ENCODE data around the gene SPATS1. TPM values are rescaled to one million over a fixed set of nuclear protein-coding genes. Genes with fewer than 3 reads are reported as not detected.

The SPATS1 gene
- total and polyA plus RNA-seq, 2 of the 13 experiments (the other 11 are each of a cell fraction or from before 2014, with no cell fraction given): not detected

DNA sequence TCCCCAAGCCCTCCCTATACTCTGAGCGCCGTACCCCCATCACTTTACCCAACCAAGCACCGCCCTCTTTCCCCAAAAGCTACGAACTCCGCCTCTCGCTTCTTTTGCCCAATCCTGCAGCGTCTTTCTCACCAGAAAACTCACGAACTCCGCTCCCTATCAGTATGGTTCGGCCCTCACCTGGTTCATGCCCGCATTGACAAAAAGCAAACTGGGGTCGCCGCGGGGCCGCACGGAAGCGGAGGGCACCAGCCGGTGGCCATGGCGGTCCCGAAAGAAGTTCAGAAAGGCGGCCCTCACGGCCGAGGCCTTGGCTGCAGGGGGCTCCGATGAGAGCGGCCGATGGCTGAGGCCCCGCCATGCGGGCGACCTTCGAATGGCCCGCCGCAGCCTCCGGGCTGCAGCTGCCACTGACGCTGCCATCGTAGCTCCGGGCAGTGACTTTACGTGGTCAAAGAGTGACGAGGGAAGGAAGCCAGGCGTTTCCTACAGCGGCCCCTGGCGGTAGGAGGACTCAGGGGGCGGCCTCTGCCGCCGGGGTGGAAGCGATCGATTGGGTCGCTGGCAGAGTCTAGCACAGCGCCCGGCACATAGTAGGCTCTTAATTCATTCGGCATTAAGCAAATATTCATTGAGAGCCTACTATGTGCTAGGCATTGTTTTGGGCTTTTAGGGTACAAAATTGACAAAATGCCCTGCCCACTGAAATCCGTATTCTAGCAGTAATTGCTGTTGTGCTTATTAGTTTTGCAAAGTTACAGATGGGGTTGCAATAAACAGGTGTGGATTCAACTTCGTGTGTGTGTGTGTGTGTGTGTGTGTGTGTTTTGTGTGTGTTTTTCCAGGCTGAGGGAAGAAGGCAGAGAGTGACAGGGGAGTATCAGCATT is 29.3 kb upstream of the SPATS1 start, which contains the start of gene AARS2 (continued):
- TF ChIP-seq, protein P1, sequence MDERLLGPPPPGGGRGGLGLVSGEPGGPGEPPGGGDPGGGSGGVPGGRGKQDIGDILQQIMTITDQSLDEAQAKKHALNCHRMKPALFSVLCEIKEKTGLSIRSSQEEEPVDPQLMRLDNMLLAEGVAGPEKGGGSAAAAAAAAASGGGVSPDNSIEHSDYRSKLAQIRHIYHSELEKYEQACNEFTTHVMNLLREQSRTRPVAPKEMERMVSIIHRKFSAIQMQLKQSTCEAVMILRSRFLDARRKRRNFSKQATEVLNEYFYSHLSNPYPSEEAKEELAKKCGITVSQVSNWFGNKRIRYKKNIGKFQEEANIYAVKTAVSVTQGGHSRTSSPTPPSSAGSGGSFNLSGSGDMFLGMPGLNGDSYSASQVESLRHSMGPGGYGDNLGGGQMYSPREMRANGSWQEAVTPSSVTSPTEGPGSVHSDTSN (CRISPR knock-in tag; IDR thresholded peaks at IDR 0.05): 0 out of 2 replicates have a peak, but pooled peaks have one; percentile 4
- peak; percentile 60 for TF ChIP-seq RFX3 (CRISPR knock-in tag; IDR thresholded peaks at IDR 0.05)
- TF ChIP-seq ARHGAP35 (CRISPR knock-in tag; IDR thresholded peaks at IDR 0.05; ENCODE audit: borderline replicate concordance): peak; percentile 96
- peak; percentile 90 for TF ChIP-seq SIN3A (IDR thresholded peaks at IDR 0.05; ENCODE audit: borderline replicate concordance, low read depth, low read length)
- TF ChIP-seq, protein P2, sequence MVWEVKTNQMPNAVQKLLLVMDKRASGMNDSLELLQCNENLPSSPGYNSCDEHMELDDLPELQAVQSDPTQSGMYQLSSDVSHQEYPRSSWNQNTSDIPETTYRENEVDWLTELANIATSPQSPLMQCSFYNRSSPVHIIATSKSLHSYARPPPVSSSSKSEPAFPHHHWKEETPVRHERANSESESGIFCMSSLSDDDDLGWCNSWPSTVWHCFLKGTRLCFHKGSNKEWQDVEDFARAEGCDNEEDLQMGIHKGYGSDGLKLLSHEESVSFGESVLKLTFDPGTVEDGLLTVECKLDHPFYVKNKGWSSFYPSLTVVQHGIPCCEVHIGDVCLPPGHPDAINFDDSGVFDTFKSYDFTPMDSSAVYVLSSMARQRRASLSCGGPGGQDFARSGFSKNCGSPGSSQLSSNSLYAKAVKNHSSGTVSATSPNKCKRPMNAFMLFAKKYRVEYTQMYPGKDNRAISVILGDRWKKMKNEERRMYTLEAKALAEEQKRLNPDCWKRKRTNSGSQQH (CRISPR knock-in tag; IDR thresholded peaks at IDR 0.05; ENCODE audit: low read depth): peak; percentile 93
- TF ChIP-seq NFKB2 (CRISPR knock-in tag; IDR thresholded peaks at IDR 0.05; ENCODE audit: borderline replicate concordance): peak; percentile 99
- TF ChIP-seq ZNF839 (CRISPR knock-in tag; IDR thresholded peaks at IDR 0.05; ENCODE audit: borderline replicate concordance): peak; percentile 99
- TF ChIP-seq, protein P3, sequence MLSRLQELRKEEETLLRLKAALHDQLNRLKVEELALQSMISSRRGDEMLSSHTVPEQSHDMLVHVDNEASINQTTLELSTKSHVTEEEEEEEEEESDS (CRISPR knock-in tag; IDR thresholded peaks at IDR 0.05; ENCODE audit: borderline replicate concordance): no peak
- TF ChIP-seq ZNF17 (CRISPR knock-in tag; IDR thresholded peaks at IDR 0.05): 0 out of 2 replicates have a peak, but pooled peaks have one; percentile 53
- TF ChIP-seq, protein P4, sequence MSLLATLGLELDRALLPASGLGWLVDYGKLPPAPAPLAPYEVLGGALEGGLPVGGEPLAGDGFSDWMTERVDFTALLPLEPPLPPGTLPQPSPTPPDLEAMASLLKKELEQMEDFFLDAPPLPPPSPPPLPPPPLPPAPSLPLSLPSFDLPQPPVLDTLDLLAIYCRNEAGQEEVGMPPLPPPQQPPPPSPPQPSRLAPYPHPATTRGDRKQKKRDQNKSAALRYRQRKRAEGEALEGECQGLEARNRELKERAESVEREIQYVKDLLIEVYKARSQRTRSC (CRISPR knock-in tag; IDR thresholded peaks at IDR 0.05; ENCODE audit: low read depth): peak; percentile 82; the same call in 1 of the 2 replicates
- TF ChIP-seq TSC22D2 (CRISPR knock-in tag; IDR thresholded peaks at IDR 0.05; ENCODE audit: borderline replicate concordance): peak; percentile 93
- TF ChIP-seq ERF (CRISPR knock-in tag; IDR thresholded peaks at IDR 0.05): peak; percentile 99
- peak; percentile 83 for TF ChIP-seq TEAD3 (CRISPR knock-in tag; optimal IDR thresholded peaks at IDR 0.05; ENCODE audit: borderline replicate concordance)
- peak; percentile 92 for TF ChIP-seq PRMT3 (CRISPR knock-in tag; IDR thresholded peaks at IDR 0.05; ENCODE audit: borderline replicate concordance, low read depth)
- TF ChIP-seq ZNF776 (CRISPR knock-in tag; IDR thresholded peaks at IDR 0.05): peak; percentile 79; the same call in 1 of the 2 replicates
- TF ChIP-seq STAG1 (CRISPR knock-in tag; IDR thresholded peaks at IDR 0.05): peak; percentile 13; the same call in 1 of the 2 replicates
- TF ChIP-seq ZBTB21 (CRISPR knock-in tag; IDR thresholded peaks at IDR 0.05): peak; percentile 72
- TF ChIP-seq U2AF2 (IDR thresholded peaks at IDR 0.05; ENCODE audit: low read depth, low read length): no peak
- TF ChIP-seq BORCS8-MEF2B (CRISPR knock-in tag; IDR thresholded peaks at IDR 0.05): peak; percentile 97
- peak; percentile 96; the same call in 1 of the 2 replicates for TF ChIP-seq KDM5B (CRISPR knock-in tag; IDR thresholded peaks at IDR 0.05; ENCODE audit: borderline replicate concordance)
- peak; percentile 83 for TF ChIP-seq JUN (CRISPR knock-in tag; IDR thresholded peaks at IDR 0.05)
- TF ChIP-seq ZNF790 (CRISPR knock-in tag; IDR thresholded peaks at IDR 0.05; ENCODE audit: borderline replicate concordance): peak; percentile 62; the same call in 1 of the 2 replicates
- peak; percentile 93 for TF ChIP-seq ZBTB20 (CRISPR knock-in tag; IDR thresholded peaks at IDR 0.05; ENCODE audit: borderline replicate concordance, low read depth)
- peak; percentile 91 for TF ChIP-seq ZNF225 (CRISPR knock-in tag; IDR thresholded peaks at IDR 0.05)
- peak; percentile 77 for TF ChIP-seq ZNF441 (CRISPR knock-in tag; IDR thresholded peaks at IDR 0.05; ENCODE audit: borderline replicate concordance)

All from HepG2 (cell line).